ENCODE data around the gene CMKLR1.

DNA sequence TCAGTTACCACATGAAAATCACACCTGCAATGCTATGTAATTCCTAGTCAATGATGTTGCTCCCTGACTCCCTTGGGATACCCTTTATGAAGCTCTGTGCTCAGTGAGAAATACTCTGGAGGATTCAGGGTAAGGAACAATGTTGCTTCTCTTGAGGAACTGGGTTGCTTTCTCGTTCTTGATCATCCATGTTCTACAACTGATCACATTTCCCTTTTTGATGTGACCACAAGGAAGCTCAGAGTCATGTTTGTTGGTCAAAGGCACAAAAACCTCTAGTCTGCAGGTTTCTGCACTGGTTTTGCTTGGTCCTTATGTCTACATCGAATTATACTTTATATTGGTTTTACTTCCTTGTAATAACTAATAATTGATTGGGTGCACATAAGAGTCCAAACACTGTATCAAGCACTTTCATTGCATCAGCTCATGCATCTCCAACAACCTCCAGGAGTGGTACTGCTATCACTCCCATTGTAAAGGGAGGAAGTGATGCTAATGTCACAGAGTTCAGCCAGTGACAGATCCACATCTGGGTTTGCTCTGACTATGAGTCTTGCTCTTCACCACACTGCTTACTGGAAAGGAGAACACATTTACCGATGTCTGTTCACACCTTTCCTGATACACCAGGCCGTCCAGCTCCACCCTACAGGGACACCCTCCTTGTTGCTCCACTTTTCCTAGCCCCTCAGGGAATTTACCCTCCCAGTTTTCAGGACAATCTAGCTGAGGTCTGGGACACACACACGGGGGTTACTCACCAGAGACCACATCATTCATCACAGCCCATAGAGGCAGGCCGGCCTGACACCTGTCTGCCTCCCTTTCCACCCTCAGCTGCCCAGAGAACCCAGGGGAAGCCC is 41.0 kb downstream of the CMKLR1 start:
- TF ChIP-seq POLR2A (IDR thresholded peaks at IDR 0.05) (no peak), EP300 (IDR thresholded peaks at IDR 0.05) (no peak)
- TF ChIP-seq, protein P1, sequence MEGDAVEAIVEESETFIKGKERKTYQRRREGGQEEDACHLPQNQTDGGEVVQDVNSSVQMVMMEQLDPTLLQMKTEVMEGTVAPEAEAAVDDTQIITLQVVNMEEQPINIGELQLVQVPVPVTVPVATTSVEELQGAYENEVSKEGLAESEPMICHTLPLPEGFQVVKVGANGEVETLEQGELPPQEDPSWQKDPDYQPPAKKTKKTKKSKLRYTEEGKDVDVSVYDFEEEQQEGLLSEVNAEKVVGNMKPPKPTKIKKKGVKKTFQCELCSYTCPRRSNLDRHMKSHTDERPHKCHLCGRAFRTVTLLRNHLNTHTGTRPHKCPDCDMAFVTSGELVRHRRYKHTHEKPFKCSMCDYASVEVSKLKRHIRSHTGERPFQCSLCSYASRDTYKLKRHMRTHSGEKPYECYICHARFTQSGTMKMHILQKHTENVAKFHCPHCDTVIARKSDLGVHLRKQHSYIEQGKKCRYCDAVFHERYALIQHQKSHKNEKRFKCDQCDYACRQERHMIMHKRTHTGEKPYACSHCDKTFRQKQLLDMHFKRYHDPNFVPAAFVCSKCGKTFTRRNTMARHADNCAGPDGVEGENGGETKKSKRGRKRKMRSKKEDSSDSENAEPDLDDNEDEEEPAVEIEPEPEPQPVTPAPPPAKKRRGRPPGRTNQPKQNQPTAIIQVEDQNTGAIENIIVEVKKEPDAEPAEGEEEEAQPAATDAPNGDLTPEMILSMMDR (IDR thresholded peaks at IDR 0.05), result no peak
